OCI-LY1 (cell line): ENCODE measurements around the gene ARHGEF40.

Source experiments
- CTCF ChIP-seq: fragments of 200-600 bp; sonication (generic), shearing (Covaris generic); IDR thresholded peaks from 2 replicates; pipeline ENCODE4 v1.5.1; 2017; ENCODE audit warnings: mild to moderate bottlenecking, antibody characterized with exemption, low read length, moderate library complexity, mixed read lengths
- EZH2 ChIP-seq: fragments of 200-600 bp; sonication (generic), shearing (Covaris generic); IDR thresholded peaks from 2 replicates; pipeline ENCODE4 v1.8.0; 2017; ENCODE audit warnings: borderline replicate concordance, mixed run types, mild to moderate bottlenecking, antibody characterized with exemption, low read length, moderate library complexity, mixed read lengths

GRCh38 chr14:21106498-21107282 lies 36.6 kb downstream of the ARHGEF40 start:
- TF ChIP-seq CTCF (peak; percentile 84), EZH2 (no peak)
